IPS-18c (cell line): ENCODE data around the gene LRRC4.
A peak's percentile ranks its signal among the peaks of the same experiment; 100 is the strongest.

ENCODE experiments used
- H3K4me3 ChIP-seq: 2 replicates; pipeline ENCODE4 v1.7.0; 2013; ENCODE audit warnings: low read depth, mild to moderate bottlenecking, low read length, moderate library complexity; ENCODE audit not compliant: insufficient read depth
- H3K9me3 ChIP-seq: one replicate; pipeline ENCODE4 v1.6.1; 2013; ENCODE audit warnings: mild to moderate bottlenecking, low read length, moderate library complexity; ENCODE audit not compliant: control insufficient read depth, insufficient read depth

LRRC4 gene

GRCh38 chr7:127978421-127978820 is 52.8 kb downstream of the LRRC4 start:
- peaks cover 3% of the 10 kb centered on the region for H3K9me3 ChIP-seq
- H3K4me3 ChIP-seq, result peak overlapping the region; percentile 11; the same call in 1 of the 2 replicates
